Activated CD4-positive, alpha-beta T cell treated with anti-CD3 and anti-CD28 coated beads, Interleukin-2, amount 50 U/mL, for 16 hours (primary cell): ENCODE measurements around the gene CCDC192.
"Not testable (repeated sequence)": the region's sequence is repeated elsewhere in the genome, so short reads cannot be mapped to it uniquely, and the experiment has no call there.

Experiments
- DNase-seq: peaks from one replicate; pipeline ENCODE4 v3.0.0-alpha.2; 2020

The CCDC192 gene

GRCh38 chr5:127810707-127811490, 107.7 kb downstream of the CCDC192 start:
- DNase-seq: no peak

GRCh38 chr5:127812570-127812969, 109.4 kb downstream of the CCDC192 start:
- DNase-seq: no peak

GRCh38 chr5:127813633-127814587, 110.7 kb downstream of the CCDC192 start:
- no peak for DNase-seq

- no peak for DNase-seq
Observed at GRCh38 chr5:127814588-127814973, 111.4 kb downstream of the CCDC192 start.

- no peak for DNase-seq
Observed at GRCh38 chr5:127820910-127821553, 117.8 kb downstream of the CCDC192 start.

- no peak for DNase-seq
Observed at GRCh38 chr5:127821896-127822295, 118.7 kb downstream of the CCDC192 start.

- DNase-seq: no peak
Observed at GRCh38 chr5:127824126-127824525, 120.9 kb downstream of the CCDC192 start.

- DNase-seq: no peak
Observed at GRCh38 chr5:127826011-127826410, 122.8 kb downstream of the CCDC192 start.

GRCh38 chr5:127827451-127827850, 124.3 kb downstream of the CCDC192 start:
- DNase-seq: no peak

- no peak for DNase-seq
Observed at GRCh38 chr5:127830157-127830556, 127.0 kb downstream of the CCDC192 start.

GRCh38 chr5:127830829-127831598, 127.8 kb downstream of the CCDC192 start:
- no peak for DNase-seq

- no peak for DNase-seq
Observed at GRCh38 chr5:127832067-127832466, 128.9 kb downstream of the CCDC192 start.

GRCh38 chr5:127834094-127834531, 130.9 kb downstream of the CCDC192 start:
- DNase-seq: no peak

GRCh38 chr5:127834554-127834953, 131.4 kb downstream of the CCDC192 start:
- DNase-seq: no peak

GRCh38 chr5:127838661-127839060, 135.5 kb downstream of the CCDC192 start:
- DNase-seq: no peak

GRCh38 chr5:127839072-127839471, 135.9 kb downstream of the CCDC192 start:
- no peak for DNase-seq

- no peak for DNase-seq
Observed at GRCh38 chr5:127839496-127840197, 136.5 kb downstream of the CCDC192 start.

GRCh38 chr5:127840198-127840524, 137.0 kb downstream of the CCDC192 start:
- no peak for DNase-seq

- DNase-seq: no peak
Observed at GRCh38 chr5:127840809-127841208, 137.6 kb downstream of the CCDC192 start.

- DNase-seq: no peak
Observed at GRCh38 chr5:127844581-127845021, 141.4 kb downstream of the CCDC192 start.

GRCh38 chr5:127846884-127847283, 143.7 kb downstream of the CCDC192 start:
- no peak for DNase-seq

GRCh38 chr5:127847641-127848040, 144.4 kb downstream of the CCDC192 start:
- DNase-seq: not testable (repeated sequence)
